Trophoblast cell (in vitro differentiated cells and primary cell): ENCODE data around the gene SUPT20HL1.

Experiments used
- DNase-seq, 2 donors: peaks; one replicate each; pipeline ENCODE4 v3.0.0-alpha.2; 2016
- H2AFZ ChIP-seq: 2 replicates; pipeline ENCODE4 v1.6.1; 2013; ENCODE audit warnings: low read length, moderate library complexity, mild to moderate bottlenecking; ENCODE audit not compliant: insufficient read depth, poor library complexity
- H2AK5ac ChIP-seq: 2 replicates; pipeline ENCODE4 v1.6.1; 2013; ENCODE audit warnings: mild to moderate bottlenecking, low read length
- H2BK120ac ChIP-seq: 2 replicates; pipeline ENCODE4 v1.6.1; 2013; ENCODE audit warnings: low read length, mild to moderate bottlenecking, moderate library complexity; ENCODE audit not compliant: insufficient read depth, poor library complexity
- H2BK12ac ChIP-seq: 2 replicates; pipeline ENCODE4 v1.6.1; 2013; ENCODE audit warnings: mild to moderate bottlenecking, low read length, moderate library complexity
- H2BK5ac ChIP-seq: 2 replicates; pipeline ENCODE4 v1.6.1; 2013; ENCODE audit warnings: low read length, low read depth, moderate library complexity, mild to moderate bottlenecking; ENCODE audit not compliant: poor library complexity
- H3K14ac ChIP-seq: 2 replicates; pipeline ENCODE4 v1.6.1; 2013; ENCODE audit warnings: mild to moderate bottlenecking, low read length
- H3K18ac ChIP-seq: 2 replicates; pipeline ENCODE4 v1.6.1; 2013; ENCODE audit warnings: mild to moderate bottlenecking, low read length
- H3K23ac ChIP-seq: 2 replicates; pipeline ENCODE4 v1.6.1; 2013; ENCODE audit warnings: low read length
- H3K27ac ChIP-seq: 2 replicates; pipeline ENCODE4 v1.5.1; 2013; ENCODE audit warnings: low read depth, mild to moderate bottlenecking, inconsistent platforms, low read length, moderate library complexity
- H3K27me3 ChIP-seq: 2 replicates; pipeline ENCODE4 v1.6.1; 2013; ENCODE audit warnings: inconsistent platforms, mild to moderate bottlenecking, low read length, moderate library complexity; ENCODE audit not compliant: insufficient read depth
- H3K36me3 ChIP-seq, 2 experiments: 1 replicate in 1 of 2; 2 replicates in 1 of 2; pipeline ENCODE4 v1.6.1; 2013; ENCODE audit warnings: low read length in 2 of 2, mild to moderate bottlenecking in 2 of 2, moderate library complexity in 1 of 2; ENCODE audit not compliant: insufficient read depth in 2 of 2, control insufficient read depth in 1 of 2
- H3K4ac ChIP-seq: 2 replicates; pipeline ENCODE4 v1.6.1; 2013; ENCODE audit warnings: low read depth, mild to moderate bottlenecking, low read length, moderate library complexity
- H3K4me1 ChIP-seq, 2 experiments: 1 replicate in 1 of 2; 2 replicates in 1 of 2; pipeline ENCODE4 v1.6.1; 2013; ENCODE audit warnings: low read length in 2 of 2, mild to moderate bottlenecking in 2 of 2, moderate library complexity in 1 of 2; ENCODE audit not compliant: insufficient read depth in 2 of 2, control insufficient read depth in 1 of 2
- H3K4me2 ChIP-seq: 2 replicates; pipeline ENCODE4 v1.6.1; 2013; ENCODE audit warnings: inconsistent platforms, mild to moderate bottlenecking, low read length, moderate library complexity
- H3K4me3 ChIP-seq: 2 replicates; pipeline ENCODE4 v1.5.1; 2013; ENCODE audit warnings: mild to moderate bottlenecking, low read depth, low read length, inconsistent platforms
- H3K79me1 ChIP-seq: one replicate; pipeline ENCODE4 v1.6.1; 2013; ENCODE audit warnings: low read length
- H3K79me2 ChIP-seq: 2 replicates; pipeline ENCODE4 v1.6.1; 2013; ENCODE audit warnings: low read length, mild to moderate bottlenecking; ENCODE audit not compliant: control insufficient read depth, insufficient read depth, poor library complexity
- H3K9ac ChIP-seq: 2 replicates; pipeline ENCODE4 v1.6.1; 2013; ENCODE audit warnings: mild to moderate bottlenecking, low read length
- H3K9me3 ChIP-seq: 2 replicates; pipeline ENCODE4 v1.6.1; 2013; ENCODE audit warnings: low read depth, mild to moderate bottlenecking, control low read depth, inconsistent platforms, low read length; ENCODE audit not compliant: insufficient read depth
- H4K12ac ChIP-seq: 2 replicates; pipeline ENCODE4 v1.6.1; 2013; ENCODE audit warnings: low read depth, mild to moderate bottlenecking, low read length, moderate library complexity
- H4K8ac ChIP-seq: 2 replicates; pipeline ENCODE4 v1.6.1; 2013; ENCODE audit warnings: low read depth, mild to moderate bottlenecking, low read length, moderate library complexity
- H4K91ac ChIP-seq: one replicate; pipeline ENCODE4 v1.6.1; 2013; ENCODE audit warnings: low read depth, mild to moderate bottlenecking, low read length, moderate library complexity
- WGBS: extraction: QIAGEN DNeasy Blood & Tissue Kit; methylation state at CpG from one replicate; pipeline ENCODE4 v1.1.7; 2013; ENCODE audit warnings: missing lambda C conversion rate; ENCODE audit not compliant: insufficient read length, insufficient coverage; ENCODE audit errors: extremely low coverage; 5-methylcytosine and 5-hydroxymethylcytosine counted together

The SUPT20HL1 gene

GRCh38 chrX:24399550-24399949 is 39.1 kb downstream of the SUPT20HL1 start:
- Histone ChIP-seq H3K27ac (no peak overlapping the region), H2BK12ac (no peak overlapping the region), H2BK5ac (no peak overlapping the region), H3K79me2 (no peaks in the 10 kb centered on the region), H3K9ac (no peak overlapping the region), H2AFZ (no peak overlapping the region), H4K8ac (no peak overlapping the region), H3K4me1 (no peaks in the 10 kb centered on the region), H3K18ac (no peak overlapping the region), H3K4me2 (no peak overlapping the region), H4K12ac (no peak overlapping the region), H3K36me3 (no peaks in the 10 kb centered on the region), H3K14ac (no peak overlapping the region), H3K27me3 (no peaks in the 10 kb centered on the region), H2AK5ac (no peak overlapping the region), H3K4ac (no peak overlapping the region), H3K4me3 (no peak overlapping the region), H3K9me3 (no peaks in the 10 kb centered on the region), H2BK120ac (no peak overlapping the region), H4K91ac (no peak overlapping the region), H3K23ac (no peak overlapping the region), H3K79me1 (no peaks in the 10 kb centered on the region)
- no peak for DNase-seq
- WGBS = no CpG with 5 or more reads among the region's 5 CpGs

GRCh38 chrX:24405959-24406358 is 45.5 kb downstream of the SUPT20HL1 start:
- Histone ChIP-seq H3K27me3 (no peaks in the 10 kb centered on the region), H3K14ac (no peak overlapping the region), H4K91ac (no peak overlapping the region), H3K18ac (no peak overlapping the region), H2BK120ac (no peak overlapping the region), H3K9me3 (no peaks in the 10 kb centered on the region), H4K8ac (no peak overlapping the region), H2AFZ (no peak overlapping the region), H2AK5ac (no peak overlapping the region), H2BK5ac (no peak overlapping the region), H3K79me1 (no peaks in the 10 kb centered on the region), H3K23ac (no peak overlapping the region), H3K4ac (no peak overlapping the region), H3K79me2 (no peaks in the 10 kb centered on the region), H3K27ac (no peak overlapping the region), H4K12ac (no peak overlapping the region), H3K4me2 (no peak overlapping the region), H3K4me1 (no peaks in the 10 kb centered on the region), H3K9ac (no peak overlapping the region), H2BK12ac (no peak overlapping the region), H3K4me3 (no peak overlapping the region), H3K36me3 (no peaks in the 10 kb centered on the region)
- DNase-seq = peak in 1 of 2 donors; percentile 39
